ENCODE results near the gene AHSP. TPM values are rescaled to one million over a fixed set of nuclear protein-coding genes. Genes with fewer than 3 reads are reported as not detected.
"Not testable (repeated sequence)": the region's sequence is repeated elsewhere in the genome, so short reads cannot be mapped to it uniquely, and the experiment has no call there.

The AHSP gene
- total and polyA plus RNA-seq, 5 donors = not detected

DNA sequence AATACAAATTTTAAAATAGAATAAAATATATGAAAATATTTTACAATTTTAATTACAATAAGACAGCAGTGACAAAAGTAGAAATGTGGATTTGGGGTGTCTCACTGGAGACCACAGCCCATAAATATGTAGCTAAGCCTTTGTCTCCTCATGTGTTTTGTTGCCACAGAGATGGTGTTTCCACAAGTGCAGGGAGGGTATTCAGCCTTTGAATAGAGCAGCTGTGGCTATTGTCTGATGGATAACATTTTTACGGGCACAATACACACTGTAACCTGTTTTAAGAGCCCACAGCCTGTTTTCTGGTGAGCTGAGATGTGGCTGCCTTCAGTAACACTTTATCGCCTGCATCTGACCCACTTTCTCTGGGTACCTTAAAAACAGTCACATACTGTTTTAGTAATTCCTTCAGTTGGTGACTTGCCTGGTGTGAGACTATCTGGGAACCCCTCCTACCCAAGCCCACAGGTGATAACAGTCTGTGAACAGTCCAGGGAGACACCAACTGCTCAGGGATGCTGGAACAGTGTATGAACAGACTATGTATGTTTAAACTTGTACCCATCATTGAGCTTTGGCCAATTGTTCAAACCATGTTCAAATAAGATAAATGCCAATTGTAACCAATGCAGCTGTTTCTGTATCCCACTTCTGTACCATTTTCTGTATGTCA is 7.8 kb upstream of the AHSP start:
- 78% methylated on average over 2 of the region's 2 CpGs for WGBS
- Histone ChIP-seq H3K4me1 (ENCODE audit: control insufficient read depth, insufficient read depth, low read length) (no peaks in the 10 kb centered on the region), H3K27ac (ENCODE audit: low read length) (no peak overlapping the region), H3K9me3 (ENCODE audit: control insufficient read depth, low read length) (no peaks in the 10 kb centered on the region), H3K4me3 (ENCODE audit: low read length) (no peak overlapping the region), H3K27me3 (ENCODE audit: control insufficient read depth, insufficient read depth) (no peaks in the 10 kb centered on the region)
- ATAC-seq (no peak), DNase-seq (no peak)
- intact Hi-C loops (cut with DNase I) = loop anchor here in 1 of 4 donors (10.0 kb wide), 1 partner anchor 355 kb away; the partner anchor contains the start of gene ZNF267

DNA sequence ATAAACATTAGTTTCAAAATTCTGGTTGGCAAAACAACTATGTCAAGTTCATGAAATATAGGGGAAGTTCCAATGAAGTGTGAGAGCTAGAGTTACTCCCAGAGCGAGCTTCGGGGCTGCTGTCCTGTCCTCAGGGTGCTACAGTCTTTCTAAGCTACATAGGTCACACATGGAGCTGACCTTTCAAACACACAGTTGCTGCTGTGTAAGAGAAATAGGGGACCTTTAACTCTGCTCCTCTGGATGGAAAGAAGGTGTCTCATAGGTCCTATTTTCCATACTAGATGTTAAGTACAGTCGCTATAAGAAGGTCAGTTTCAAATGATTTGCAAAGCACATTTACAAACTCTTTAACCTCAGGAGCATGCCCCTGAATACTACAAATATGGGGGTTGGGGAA is 6.3 kb upstream of the AHSP start:
- intact Hi-C loops (cut with DNase I) = no loop called here
- Histone ChIP-seq H3K27me3 (ENCODE audit: control insufficient read depth, insufficient read depth) (no peaks in the 10 kb centered on the region), H3K27ac (ENCODE audit: low read length) (no peak overlapping the region), H3K4me3 (ENCODE audit: low read length) (no peak overlapping the region), H3K4me1 (ENCODE audit: control insufficient read depth, insufficient read depth, low read length) (no peaks in the 10 kb centered on the region), H3K9me3 (ENCODE audit: control insufficient read depth, low read length) (no peaks in the 10 kb centered on the region)
- DNase-seq (no peak), ATAC-seq (no peak)
- 76% methylated on average over 3 of the region's 3 CpGs for WGBS

DNA sequence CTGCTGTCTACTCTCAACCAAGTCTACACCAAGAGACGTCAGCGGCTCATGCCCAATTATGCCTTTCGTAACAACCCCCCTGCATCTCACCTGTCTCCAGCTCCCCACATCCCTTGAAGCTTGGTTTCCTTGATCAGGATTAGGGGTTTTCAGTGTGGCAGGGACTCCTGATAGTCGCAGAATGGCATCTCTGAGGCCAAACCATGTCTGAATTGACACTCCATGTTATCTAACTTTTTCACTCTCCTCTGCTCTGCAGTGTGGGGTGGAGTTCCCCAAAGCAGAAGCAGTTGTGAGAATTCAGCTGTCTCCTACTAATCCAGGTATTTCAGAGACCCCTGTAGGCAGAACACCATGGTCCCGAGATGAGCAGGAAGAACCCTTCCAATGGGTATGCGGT is 5.6 kb upstream of the AHSP start:
- WGBS = 88% methylated on average over 6 of the region's 6 CpGs

DNA sequence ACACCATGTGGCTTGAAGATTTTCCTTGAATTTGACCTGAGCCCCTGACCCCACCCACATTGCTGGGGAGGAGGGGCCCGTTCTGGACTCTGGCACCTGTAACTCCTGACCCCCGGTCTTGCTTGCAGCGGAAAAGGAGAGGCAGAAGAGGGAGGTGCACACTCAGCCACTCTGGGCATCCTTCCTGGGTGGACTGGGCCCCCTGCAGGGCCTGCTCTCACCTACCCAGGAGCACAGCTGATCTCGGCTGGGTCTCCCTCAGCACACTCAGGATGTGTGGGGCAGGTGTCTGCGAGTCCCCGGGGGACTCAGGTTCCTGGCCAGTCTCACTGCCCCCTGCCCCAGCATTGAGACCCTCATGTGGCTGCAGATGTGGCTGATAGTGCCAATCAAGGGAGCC is 3.9 kb upstream of the AHSP start:
- H3K27ac ChIP-seq (ENCODE audit: low read length); H3K27me3 ChIP-seq (ENCODE audit: control insufficient read depth, insufficient read depth); DNase-seq; ATAC-seq; H3K4me1 ChIP-seq (ENCODE audit: control insufficient read depth, insufficient read depth, low read length); H3K4me3 ChIP-seq (ENCODE audit: low read length); H3K9me3 ChIP-seq (ENCODE audit: control insufficient read depth, low read length); intact Hi-C loops (cut with DNase I): not testable (repeated sequence)
- 62% methylated on average over 3 of the region's 6 CpGs for WGBS

More for the DNA sequence above, 5.6 kb upstream of the AHSP start:
- intact Hi-C loops (cut with DNase I) = no loop called here
- ATAC-seq = no peak
- no peaks in the 10 kb centered on the region for H3K27me3 ChIP-seq (ENCODE audit: control insufficient read depth, insufficient read depth)
- DNase-seq = no peak
- H3K4me3 ChIP-seq (ENCODE audit: low read length) = no peak overlapping the region
- no peak overlapping the region for H3K27ac ChIP-seq (ENCODE audit: low read length)
- no peaks in the 10 kb centered on the region for H3K4me1 ChIP-seq (ENCODE audit: control insufficient read depth, insufficient read depth, low read length)
- H3K9me3 ChIP-seq (ENCODE audit: control insufficient read depth, low read length) = no peaks in the 10 kb centered on the region

DNA sequence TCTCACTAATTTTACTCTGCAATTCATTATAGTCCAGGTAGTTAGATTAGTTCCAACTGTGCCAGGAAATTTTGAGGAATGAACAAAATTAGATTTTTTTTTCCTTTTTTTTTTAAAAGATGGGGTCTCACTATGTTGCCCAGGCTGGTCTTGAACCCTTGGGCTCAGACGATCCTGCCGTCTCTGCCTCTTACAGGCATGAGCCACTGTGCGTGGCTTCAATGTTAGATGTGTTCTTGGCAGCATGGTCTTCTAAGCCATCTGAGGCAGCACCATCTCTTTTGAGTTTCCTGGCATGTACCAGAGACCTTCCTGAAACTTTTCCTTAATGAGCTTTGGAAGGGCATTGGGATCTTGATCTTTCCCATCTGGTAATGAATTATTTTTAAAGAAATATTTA is 2.6 kb upstream of the AHSP start:
- WGBS = 85% methylated on average over 3 of the region's 3 CpGs
- Histone ChIP-seq H3K4me1 (ENCODE audit: control insufficient read depth, insufficient read depth, low read length) (no peaks in the 10 kb centered on the region), H3K27ac (ENCODE audit: low read length) (no peak overlapping the region), H3K9me3 (ENCODE audit: control insufficient read depth, low read length) (no peaks in the 10 kb centered on the region), H3K27me3 (ENCODE audit: control insufficient read depth, insufficient read depth) (no peaks in the 10 kb centered on the region), H3K4me3 (ENCODE audit: low read length) (no peak overlapping the region)
- ATAC-seq (no peak), DNase-seq (no peak)
- intact Hi-C loops (cut with DNase I) = no loop called here

DNA sequence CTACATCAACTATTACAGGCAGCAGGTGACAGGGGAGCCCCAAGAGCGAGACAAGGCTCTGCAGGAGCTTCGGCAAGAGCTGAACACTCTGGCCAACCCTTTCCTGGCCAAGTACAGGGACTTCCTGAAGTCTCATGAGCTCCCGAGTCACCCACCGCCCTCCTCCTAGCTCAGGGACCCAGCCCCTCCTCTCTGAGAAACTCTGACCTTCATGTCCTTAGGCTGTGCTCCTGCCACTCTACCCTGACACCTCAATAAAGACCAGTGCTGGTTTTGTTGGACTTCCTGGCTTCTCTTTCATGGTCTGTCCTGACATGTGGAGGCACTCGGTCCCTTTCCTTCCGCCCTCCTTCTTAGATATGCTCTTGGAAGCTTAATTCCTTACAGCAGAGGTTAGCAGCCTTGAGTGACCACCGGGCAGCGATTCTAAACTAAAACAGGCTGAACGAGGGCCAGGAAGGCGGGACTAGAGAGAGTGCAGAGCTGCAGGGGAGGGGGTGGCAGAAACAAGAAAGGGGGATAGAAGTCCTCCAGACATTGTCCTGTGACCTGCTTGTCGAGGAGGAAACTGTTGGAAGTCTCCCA is 915 bp downstream of the AHSP start:
- Histone ChIP-seq H3K9me3 (ENCODE audit: control insufficient read depth, low read length) (no peaks in the 10 kb centered on the region), H3K27ac (ENCODE audit: low read length) (no peak overlapping the region), H3K4me3 (ENCODE audit: low read length) (peak overlapping the region; percentile 73), H3K27me3 (ENCODE audit: control insufficient read depth, insufficient read depth) (no peaks in the 10 kb centered on the region), H3K4me1 (ENCODE audit: control insufficient read depth, insufficient read depth, low read length) (no peaks in the 10 kb centered on the region)
- intact Hi-C loops (cut with DNase I) = no loop called here
- no peak for DNase-seq
- ATAC-seq = peak in 1 of 2 donors; percentile 11
- 35% methylated on average over 11 of the region's 11 CpGs for WGBS

DNA sequence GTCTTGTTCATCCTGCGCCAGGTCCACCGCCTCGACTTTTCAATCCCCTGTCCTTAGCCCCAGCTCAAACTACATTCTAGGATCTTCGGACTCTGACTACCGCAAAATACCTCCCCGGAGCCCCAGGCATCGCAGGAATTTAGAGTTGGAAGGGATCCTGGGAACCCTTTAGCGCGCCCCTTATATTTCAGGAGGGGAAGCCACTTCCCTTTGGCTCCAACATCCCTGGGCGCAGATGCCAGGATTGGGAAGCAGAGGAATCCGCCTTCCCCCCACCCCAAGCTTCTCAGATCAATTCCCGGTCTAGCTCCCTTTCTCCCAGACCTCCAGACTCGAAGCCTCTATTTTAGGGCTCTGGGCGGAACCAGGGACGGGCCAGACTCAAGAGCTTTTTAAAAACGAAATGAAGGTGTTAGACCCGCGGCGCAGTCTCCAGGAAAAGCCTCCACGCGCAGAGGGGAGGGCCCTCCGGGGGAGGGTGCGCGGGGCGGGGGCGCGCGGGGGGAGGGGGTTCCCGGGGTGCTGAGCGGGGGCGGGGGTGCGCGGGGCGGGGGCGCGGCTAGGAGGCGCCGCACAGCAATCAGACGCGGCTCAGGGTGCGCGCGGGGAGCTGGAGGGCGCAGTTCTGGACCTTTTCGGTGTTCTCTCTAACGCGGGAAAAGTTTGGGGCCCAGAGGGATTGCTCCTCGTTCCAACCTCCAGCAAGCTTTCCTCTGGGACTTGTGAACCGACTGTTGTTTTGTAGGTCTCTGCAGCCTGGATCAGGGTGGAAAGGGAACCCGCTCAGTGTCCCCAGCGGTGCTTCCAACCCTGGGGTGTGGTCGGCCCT is 1.6 kb downstream of the AHSP start:
- peak overlapping the region; percentile 73 for H3K4me3 ChIP-seq (ENCODE audit: low read length)
- H3K4me1 ChIP-seq (ENCODE audit: control insufficient read depth, insufficient read depth, low read length) = no peaks in the 10 kb centered on the region
- ATAC-seq (peak; percentile 50 to 52), DNase-seq (no peak)
- no peaks in the 10 kb centered on the region for H3K9me3 ChIP-seq (ENCODE audit: control insufficient read depth, low read length)
- intact Hi-C loops (cut with DNase I) = no loop called here
- no peak overlapping the region for H3K27ac ChIP-seq (ENCODE audit: low read length)
- 4% methylated on average over 51 of the region's 52 CpGs for WGBS
- no peaks in the 10 kb centered on the region for H3K27me3 ChIP-seq (ENCODE audit: control insufficient read depth, insufficient read depth)

DNA sequence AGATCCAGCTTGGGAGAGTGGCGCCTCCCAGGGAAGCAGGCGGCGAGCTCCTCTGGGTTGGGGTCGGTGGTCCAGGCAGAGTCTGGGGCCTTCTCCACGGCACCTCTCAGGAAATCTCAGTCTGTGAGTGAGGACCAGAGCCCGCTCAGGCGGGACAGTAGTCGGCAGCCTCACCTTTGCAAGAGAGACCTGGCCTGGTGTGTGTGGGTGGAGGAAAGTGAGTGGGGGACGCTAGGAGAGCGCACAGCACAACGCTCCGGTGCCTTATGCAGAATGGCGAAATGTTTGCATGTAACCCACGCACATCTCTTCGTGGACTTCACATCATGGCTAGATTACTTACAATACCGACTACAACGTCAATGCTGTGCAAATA is 2.2 kb downstream of the AHSP start:
- Histone ChIP-seq H3K4me1 (ENCODE audit: control insufficient read depth, insufficient read depth, low read length) (no peaks in the 10 kb centered on the region), H3K4me3 (ENCODE audit: low read length) (peak overlapping the region; percentile 73), H3K27me3 (ENCODE audit: control insufficient read depth, insufficient read depth) (no peaks in the 10 kb centered on the region), H3K9me3 (ENCODE audit: control insufficient read depth, low read length) (no peaks in the 10 kb centered on the region), H3K27ac (ENCODE audit: low read length) (no peak overlapping the region)
- intact Hi-C loops (cut with DNase I) = no loop called here
- peak in 1 of 2 donors; percentile 25 for ATAC-seq
- WGBS = 21% methylated on average over 17 of the region's 17 CpGs
- DNase-seq = no peak

DNA sequence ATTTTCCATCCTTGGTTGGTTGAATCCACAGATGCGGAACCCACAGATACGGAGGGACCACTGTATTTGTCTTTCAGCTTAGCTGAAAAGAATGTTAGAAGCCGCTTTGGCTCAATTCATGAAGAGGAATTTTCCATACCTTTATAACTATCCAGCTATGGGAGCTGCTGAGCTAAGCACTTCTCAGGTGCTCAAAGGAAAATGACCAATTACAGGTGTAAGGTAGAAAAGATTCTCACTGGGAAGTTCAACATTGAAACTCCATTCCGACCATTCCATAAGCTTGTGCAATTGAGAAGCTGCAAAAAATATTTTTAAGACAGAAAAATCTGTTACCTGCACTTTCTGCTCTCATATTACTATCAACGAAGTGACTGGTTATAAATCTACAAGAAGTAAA is 2.7 kb downstream of the AHSP start:
- Histone ChIP-seq H3K4me3 (ENCODE audit: low read length) (no peak overlapping the region), H3K27ac (ENCODE audit: low read length) (no peak overlapping the region), H3K4me1 (ENCODE audit: control insufficient read depth, insufficient read depth, low read length) (no peaks in the 10 kb centered on the region), H3K9me3 (ENCODE audit: control insufficient read depth, low read length) (no peaks in the 10 kb centered on the region), H3K27me3 (ENCODE audit: control insufficient read depth, insufficient read depth) (no peaks in the 10 kb centered on the region)
- ATAC-seq (no peak), DNase-seq (no peak)
- intact Hi-C loops (cut with DNase I) = no loop called here
- WGBS = 76% methylated on average over 5 of the region's 5 CpGs

DNA sequence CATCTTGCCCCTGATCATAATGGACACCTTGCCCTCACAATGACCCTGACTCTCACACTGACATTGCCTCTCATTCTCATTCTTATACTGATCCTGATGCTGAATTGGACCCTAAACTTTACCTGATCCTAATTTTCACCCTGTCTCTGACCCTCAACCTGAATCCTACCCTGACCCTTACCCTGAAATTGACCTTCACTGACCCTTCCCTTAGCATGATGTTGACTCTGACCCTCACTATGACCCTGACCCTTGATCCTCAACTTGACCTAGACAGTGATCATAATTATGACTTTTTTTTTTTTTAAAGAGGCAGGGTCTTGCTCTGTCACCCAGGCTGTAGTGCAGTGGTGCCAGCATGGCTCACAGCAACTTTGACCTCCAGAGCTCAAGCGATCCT is 3.4 kb downstream of the AHSP start:
- Histone ChIP-seq H3K4me3 (ENCODE audit: low read length) (no peak overlapping the region), H3K9me3 (ENCODE audit: control insufficient read depth, low read length) (no peaks in the 10 kb centered on the region), H3K27me3 (ENCODE audit: control insufficient read depth, insufficient read depth) (no peaks in the 10 kb centered on the region), H3K4me1 (ENCODE audit: control insufficient read depth, insufficient read depth, low read length) (no peaks in the 10 kb centered on the region), H3K27ac (ENCODE audit: low read length) (no peak overlapping the region)
- DNase-seq = no peak
- WGBS = 96% methylated on average over 1 of the region's 1 CpG
- intact Hi-C loops (cut with DNase I) = no loop called here
- ATAC-seq = no peak

DNA sequence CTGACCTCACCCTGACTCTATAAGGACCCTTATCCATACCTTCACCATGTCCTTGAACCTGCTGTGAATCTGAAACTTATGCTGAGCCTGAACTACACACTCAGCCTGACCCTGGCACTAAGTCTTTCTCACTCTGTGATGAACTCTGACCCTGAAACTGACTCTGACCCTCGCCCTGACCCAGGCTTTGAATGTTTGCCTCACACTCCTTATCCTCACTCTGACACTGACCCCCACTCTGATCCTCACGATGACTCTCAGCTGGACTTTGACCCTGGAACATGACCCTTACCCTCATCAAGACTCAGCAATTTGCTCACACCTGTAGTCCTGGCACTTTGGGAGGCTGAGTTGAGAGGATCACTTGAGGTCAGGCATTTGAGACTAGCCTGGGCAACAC is 4.4 kb downstream of the AHSP start:
- Histone ChIP-seq H3K27me3 (ENCODE audit: control insufficient read depth, insufficient read depth) (no peaks in the 10 kb centered on the region), H3K27ac (ENCODE audit: low read length) (no peak overlapping the region), H3K9me3 (ENCODE audit: control insufficient read depth, low read length) (no peaks in the 10 kb centered on the region), H3K4me3 (ENCODE audit: low read length) (no peak overlapping the region), H3K4me1 (ENCODE audit: control insufficient read depth, insufficient read depth, low read length) (no peaks in the 10 kb centered on the region)
- ATAC-seq = no peak
- DNase-seq = no peak
- intact Hi-C loops (cut with DNase I) = no loop called here
- WGBS = 61% methylated on average over 2 of the region's 2 CpGs
